ENCODE measurements around the gene CLEC3A.

CLEC3A gene

DNA sequence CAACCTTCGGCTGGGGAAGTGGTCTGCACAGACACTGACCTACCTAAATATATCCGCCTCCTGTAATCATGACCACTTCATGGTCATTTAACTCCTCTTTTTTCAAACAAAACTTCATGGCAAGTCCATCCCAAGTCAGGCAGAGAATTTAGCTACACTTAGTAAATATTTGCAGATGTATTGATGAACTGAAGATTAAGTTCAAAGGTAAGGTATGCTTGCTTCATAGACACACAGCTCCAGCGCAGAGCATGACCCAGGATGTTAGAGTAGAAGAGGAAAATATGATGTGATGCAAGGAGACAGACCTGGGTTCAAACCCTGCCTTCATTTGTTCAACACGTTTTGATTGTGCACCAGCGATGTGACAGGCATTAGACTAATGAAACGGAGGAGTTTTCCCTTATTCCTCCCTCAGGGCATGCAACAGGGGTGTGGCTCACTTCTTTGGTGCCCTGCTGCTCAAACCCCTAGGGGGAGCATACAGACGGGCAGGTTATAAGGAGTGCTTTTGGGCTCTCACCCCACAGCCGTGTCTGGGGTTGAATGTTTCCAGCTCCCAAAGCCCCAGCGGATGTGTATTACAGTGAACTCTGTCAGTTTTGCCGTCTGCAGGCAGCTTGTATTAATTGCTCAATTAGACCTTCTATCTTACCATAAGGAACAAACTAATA, 23.9 kb upstream of the CLEC3A start:
- ChIA-PET POLR2A (interaction anchor here (0.6 kb wide), 1 partner anchor 101 kb away, joined by 3 read pairs; the partner anchor contains the start of gene WWOX), CTCF (no interaction called here)
- no peak for DNase-seq (ENCODE audit: extremely low spot score)
- TF ChIP-seq, protein P1, sequence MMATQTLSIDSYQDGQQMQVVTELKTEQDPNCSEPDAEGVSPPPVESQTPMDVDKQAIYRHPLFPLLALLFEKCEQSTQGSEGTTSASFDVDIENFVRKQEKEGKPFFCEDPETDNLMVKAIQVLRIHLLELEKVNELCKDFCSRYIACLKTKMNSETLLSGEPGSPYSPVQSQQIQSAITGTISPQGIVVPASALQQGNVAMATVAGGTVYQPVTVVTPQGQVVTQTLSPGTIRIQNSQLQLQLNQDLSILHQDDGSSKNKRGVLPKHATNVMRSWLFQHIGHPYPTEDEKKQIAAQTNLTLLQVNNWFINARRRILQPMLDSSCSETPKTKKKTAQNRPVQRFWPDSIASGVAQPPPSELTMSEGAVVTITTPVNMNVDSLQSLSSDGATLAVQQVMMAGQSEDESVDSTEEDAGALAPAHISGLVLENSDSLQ (IDR thresholded peaks at IDR 0.05): no peak

DNA sequence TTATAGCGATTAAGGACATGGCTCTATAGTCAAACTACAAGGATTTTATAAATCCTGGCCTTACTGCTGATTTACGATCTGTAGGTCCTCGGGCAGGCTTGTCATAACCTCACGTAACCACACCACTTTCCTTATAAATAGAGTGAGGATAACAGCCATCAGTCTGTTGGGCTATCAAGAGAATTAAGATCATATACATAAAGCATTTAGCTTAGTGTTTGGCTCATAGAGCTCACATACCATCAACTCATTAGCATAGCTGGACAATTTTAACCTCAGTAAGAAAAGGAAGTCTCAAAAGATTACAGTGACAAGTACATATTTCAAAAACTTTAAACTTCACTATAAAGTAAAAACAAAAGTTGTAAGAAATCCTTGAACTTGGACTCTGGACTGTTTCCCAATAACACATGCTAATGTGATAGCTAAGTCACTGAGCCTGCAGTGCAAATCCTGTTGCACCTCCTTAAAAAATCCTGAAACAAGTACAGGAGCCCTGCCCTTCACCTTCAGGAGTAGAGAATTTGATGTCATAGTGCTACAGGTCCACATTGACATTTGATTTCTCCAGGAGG, 20.8 kb upstream of the CLEC3A start:
- ChIA-PET CTCF (interaction anchor here (0.7 to 1.4 kb wide), 2 partner anchors 46 to 327 kb away, joined by 3 to 7 read pairs; no protein-coding TSS in a partner anchor), POLR2A (no interaction called here)

DNA sequence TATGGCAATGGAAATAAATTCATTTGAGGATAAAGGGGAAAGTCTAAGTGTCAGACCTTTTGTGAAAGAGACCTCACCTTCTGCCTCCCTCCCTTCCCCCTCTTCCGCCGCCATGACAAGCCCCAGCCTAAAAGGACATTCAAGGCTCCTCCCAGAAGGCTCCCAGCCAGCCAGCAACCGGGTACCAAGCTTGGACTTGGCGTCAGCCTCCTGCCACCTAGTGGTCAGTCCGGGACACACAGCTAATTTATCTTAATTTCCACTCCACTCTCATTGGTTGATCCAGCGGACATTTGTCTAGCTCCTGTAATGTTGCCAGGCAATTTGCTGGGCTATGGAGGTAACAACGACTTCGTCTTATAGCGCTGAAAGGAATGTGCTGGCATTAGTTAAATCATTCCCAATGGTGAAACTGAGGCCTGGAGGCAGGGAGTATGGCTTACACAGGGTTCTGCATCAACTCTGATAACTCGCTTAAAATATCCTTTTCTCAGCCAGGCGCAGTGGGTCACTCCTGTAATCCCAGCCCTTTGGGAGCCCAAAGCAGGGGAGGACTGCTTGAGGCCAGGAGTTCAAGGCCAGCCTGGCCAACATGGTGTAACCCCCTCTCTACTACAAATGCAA, 19.3 kb upstream of the CLEC3A start:
- POLR2A ChIA-PET: no interaction called here
- CTCF ChIA-PET: interaction anchor here (0.6 to 1.4 kb wide), 9 partner anchors 9 to 568 kb away, joined by 3 to 7 read pairs (median 3); partner anchors contain the start of genes ADAMTS18 and NUDT7
- DNase-seq (ENCODE audit: extremely low spot score): peak; percentile 86
- TF ChIP-seq, protein P1 (IDR thresholded peaks at IDR 0.05): peak; percentile 90
- no peak for TF ChIP-seq FOXA1 (IDR thresholded peaks at IDR 0.05)

More for the DNA sequence above, 20.8 kb upstream of the CLEC3A start:
- TF ChIP-seq SP1 (IDR thresholded peaks at IDR 0.05) (no peak), CTBP1 (IDR thresholded peaks at IDR 0.05; ENCODE audit: borderline replicate concordance) (no peak)
- DNase-seq (ENCODE audit: extremely low spot score): no peak

DNA sequence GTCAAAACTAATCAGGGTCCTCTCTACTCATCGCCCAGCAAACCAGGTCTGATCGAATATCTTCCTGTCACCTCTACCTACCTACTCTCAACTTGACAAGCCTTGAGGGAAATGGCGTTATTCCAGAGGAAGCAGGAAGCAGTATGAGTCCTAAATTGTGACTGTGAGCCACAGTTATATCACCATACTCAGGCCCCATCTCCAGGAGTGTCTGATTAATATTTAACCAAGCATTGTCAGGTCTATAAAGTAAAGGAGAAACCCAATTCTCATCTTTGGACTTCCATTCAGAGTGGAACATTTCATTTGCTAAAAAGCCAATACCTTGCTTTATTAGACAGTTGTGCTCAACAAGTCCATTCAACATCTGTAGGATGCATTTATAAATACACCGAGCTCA, 17.8 kb upstream of the CLEC3A start:
- CTCF ChIA-PET: no interaction called here
- POLR2A ChIA-PET: no interaction called here
- TF ChIP-seq FOXA1 (IDR thresholded peaks at IDR 0.05): no peak
- TF ChIP-seq LEF1 (IDR thresholded peaks at IDR 0.05; ENCODE audit: borderline replicate concordance): no peak
- TF ChIP-seq HDGF (IDR thresholded peaks at IDR 0.05; ENCODE audit: borderline replicate concordance): no peak
- no peak for TF ChIP-seq SP1 (IDR thresholded peaks at IDR 0.05)
- no peak for TF ChIP-seq ARNT (IDR thresholded peaks at IDR 0.05)
- no peak for TF ChIP-seq TARDBP (IDR thresholded peaks at IDR 0.05)
- no peak for TF ChIP-seq ELF4 (IDR thresholded peaks at IDR 0.05)
- TF ChIP-seq NFRKB (IDR thresholded peaks at IDR 0.05): no peak
- TF ChIP-seq, protein P1 (IDR thresholded peaks at IDR 0.05): no peak
- no peak for TF ChIP-seq L3MBTL2 (conservative IDR thresholded peaks at IDR 0.05)
- TF ChIP-seq BHLHE40 (IDR thresholded peaks at IDR 0.05; ENCODE audit: borderline replicate concordance): no peak
- TF ChIP-seq ZNF384 (IDR thresholded peaks at IDR 0.05): no peak
- no peak for TF ChIP-seq CTBP1 (IDR thresholded peaks at IDR 0.05; ENCODE audit: borderline replicate concordance)
- no peak for DNase-seq (ENCODE audit: extremely low spot score)

DNA sequence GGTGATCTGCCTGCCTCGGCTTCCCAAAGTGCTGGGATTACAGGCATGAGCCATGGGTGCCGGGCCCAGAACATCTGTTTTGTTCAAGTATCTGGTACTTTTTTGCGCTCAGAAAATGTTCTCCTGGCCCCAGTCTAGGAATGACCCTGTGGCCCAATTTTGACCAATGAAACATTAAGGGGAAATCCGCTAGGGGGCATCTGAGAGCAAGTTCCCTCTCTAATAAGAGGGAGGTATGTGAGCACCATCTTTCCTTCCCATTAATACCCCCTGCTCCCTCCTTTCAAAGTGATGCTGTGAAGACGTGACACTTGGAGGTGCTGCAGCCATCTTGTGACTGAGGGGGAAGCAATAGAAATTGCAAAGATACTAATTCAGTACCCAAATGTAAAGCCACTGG, 16.5 kb upstream of the CLEC3A start:
- ChIA-PET CTCF (no interaction called here), POLR2A (no interaction called here)
- DNase-seq (ENCODE audit: extremely low spot score): peak; percentile 21

DNA sequence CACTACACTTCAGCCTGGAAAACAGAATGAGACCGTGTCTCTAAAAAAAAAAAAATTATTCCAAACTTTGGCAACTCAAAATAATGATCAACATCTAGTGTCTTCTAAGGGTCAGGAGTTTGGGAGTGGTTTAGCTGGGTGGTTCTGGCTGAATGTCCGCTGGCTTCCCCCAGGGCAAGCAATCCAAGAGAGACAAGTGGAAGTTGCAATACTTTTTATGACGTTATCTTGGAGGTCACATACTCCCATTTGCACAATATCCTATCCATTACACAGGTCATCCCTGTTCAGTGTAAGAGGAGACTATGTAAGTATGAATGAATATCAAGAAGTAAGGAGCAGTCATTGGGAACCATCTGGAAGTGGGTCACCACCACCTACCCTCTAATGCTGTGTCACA, 15.2 kb upstream of the CLEC3A start:
- CTCF ChIA-PET: interaction anchor here (0.6 kb wide), 2 partner anchors 121 to 828 kb away, joined by 3 read pairs; no protein-coding TSS in a partner anchor
- POLR2A ChIA-PET: no interaction called here
- no peak for DNase-seq (ENCODE audit: extremely low spot score)
- no peak for TF ChIP-seq TARDBP (IDR thresholded peaks at IDR 0.05)
- TF ChIP-seq ZNF384 (IDR thresholded peaks at IDR 0.05): no peak

More for the DNA sequence above, 16.5 kb upstream of the CLEC3A start:
- no peak for TF ChIP-seq ARNT (IDR thresholded peaks at IDR 0.05)
- TF ChIP-seq CTBP1 (IDR thresholded peaks at IDR 0.05; ENCODE audit: borderline replicate concordance): no peak
- TF ChIP-seq ZNF384 (IDR thresholded peaks at IDR 0.05): no peak
- TF ChIP-seq L3MBTL2 (conservative IDR thresholded peaks at IDR 0.05): no peak
- TF ChIP-seq FOXA1 (IDR thresholded peaks at IDR 0.05): no peak

DNA sequence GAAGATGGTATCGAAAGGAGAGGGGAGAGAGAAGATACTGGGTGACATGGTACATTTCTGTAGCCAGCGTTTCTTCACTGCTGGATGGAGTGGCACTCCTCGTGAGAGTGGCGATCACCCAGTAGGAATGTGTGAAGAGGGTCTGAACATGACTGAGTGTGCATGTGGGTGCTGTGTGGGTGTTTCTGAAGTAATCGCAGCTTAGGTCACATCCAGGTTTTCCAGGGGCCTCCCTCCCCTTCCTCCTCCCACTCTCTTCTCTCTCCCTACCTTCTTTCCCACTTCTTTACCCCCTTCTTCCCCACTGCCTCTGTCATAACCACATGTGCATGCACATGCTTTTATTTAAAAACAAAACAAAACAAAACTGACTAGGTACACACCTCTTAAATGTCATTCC, 1.8 kb downstream of the CLEC3A start:
- ChIA-PET CTCF (no interaction called here), POLR2A (no interaction called here)
- no peak for TF ChIP-seq LEF1 (IDR thresholded peaks at IDR 0.05; ENCODE audit: borderline replicate concordance)
- TF ChIP-seq FOXA1 (IDR thresholded peaks at IDR 0.05): no peak
- TF ChIP-seq ELF4 (IDR thresholded peaks at IDR 0.05): no peak
- no peak for TF ChIP-seq SUZ12 (IDR thresholded peaks at IDR 0.05)
- TF ChIP-seq L3MBTL2 (conservative IDR thresholded peaks at IDR 0.05): no peak
- TF ChIP-seq FOXK2 (IDR thresholded peaks at IDR 0.05): no peak
- TF ChIP-seq SP1 (IDR thresholded peaks at IDR 0.05): no peak
- no peak for TF ChIP-seq ARNT (IDR thresholded peaks at IDR 0.05)
- TF ChIP-seq BHLHE40 (IDR thresholded peaks at IDR 0.05; ENCODE audit: borderline replicate concordance): no peak
- TF ChIP-seq, protein P1 (IDR thresholded peaks at IDR 0.05): no peak
- TF ChIP-seq NFRKB (IDR thresholded peaks at IDR 0.05): no peak
- no peak for TF ChIP-seq FOXM1 (IDR thresholded peaks at IDR 0.05; ENCODE audit: borderline replicate concordance)
- no peak for DNase-seq (ENCODE audit: extremely low spot score)

Data from HEK293T (cell line).